HG02588 (cell line): ENCODE results near the gene DCAF5.
A peak's percentile ranks its signal among the peaks of the same experiment; 100 is the strongest.
"Not testable (repeated sequence)": the region's sequence is repeated elsewhere in the genome, so short reads cannot be mapped to it uniquely, and the experiment has no call there.

Source experiments
- ATAC-seq: cut with Tn5 transposase; IDR thresholded peaks from one replicate; pipeline ENCODE4 v1.9.1; 2021; ENCODE audit warnings: mild to moderate bottlenecking, moderate library complexity; ENCODE audit not compliant: unreplicated experiment

The DCAF5 gene, protein sequence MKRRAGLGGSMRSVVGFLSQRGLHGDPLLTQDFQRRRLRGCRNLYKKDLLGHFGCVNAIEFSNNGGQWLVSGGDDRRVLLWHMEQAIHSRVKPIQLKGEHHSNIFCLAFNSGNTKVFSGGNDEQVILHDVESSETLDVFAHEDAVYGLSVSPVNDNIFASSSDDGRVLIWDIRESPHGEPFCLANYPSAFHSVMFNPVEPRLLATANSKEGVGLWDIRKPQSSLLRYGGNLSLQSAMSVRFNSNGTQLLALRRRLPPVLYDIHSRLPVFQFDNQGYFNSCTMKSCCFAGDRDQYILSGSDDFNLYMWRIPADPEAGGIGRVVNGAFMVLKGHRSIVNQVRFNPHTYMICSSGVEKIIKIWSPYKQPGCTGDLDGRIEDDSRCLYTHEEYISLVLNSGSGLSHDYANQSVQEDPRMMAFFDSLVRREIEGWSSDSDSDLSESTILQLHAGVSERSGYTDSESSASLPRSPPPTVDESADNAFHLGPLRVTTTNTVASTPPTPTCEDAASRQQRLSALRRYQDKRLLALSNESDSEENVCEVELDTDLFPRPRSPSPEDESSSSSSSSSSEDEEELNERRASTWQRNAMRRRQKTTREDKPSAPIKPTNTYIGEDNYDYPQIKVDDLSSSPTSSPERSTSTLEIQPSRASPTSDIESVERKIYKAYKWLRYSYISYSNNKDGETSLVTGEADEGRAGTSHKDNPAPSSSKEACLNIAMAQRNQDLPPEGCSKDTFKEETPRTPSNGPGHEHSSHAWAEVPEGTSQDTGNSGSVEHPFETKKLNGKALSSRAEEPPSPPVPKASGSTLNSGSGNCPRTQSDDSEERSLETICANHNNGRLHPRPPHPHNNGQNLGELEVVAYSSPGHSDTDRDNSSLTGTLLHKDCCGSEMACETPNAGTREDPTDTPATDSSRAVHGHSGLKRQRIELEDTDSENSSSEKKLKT

GRCh38 chr14:69152902-69153151 is at the start of gene DCAF5:
TSS of gene DCAF5 (minus strand) at chr14:69153119. CDS start at chr14:69152978, 141 bp downstream.
- no peak for ATAC-seq

DNA sequence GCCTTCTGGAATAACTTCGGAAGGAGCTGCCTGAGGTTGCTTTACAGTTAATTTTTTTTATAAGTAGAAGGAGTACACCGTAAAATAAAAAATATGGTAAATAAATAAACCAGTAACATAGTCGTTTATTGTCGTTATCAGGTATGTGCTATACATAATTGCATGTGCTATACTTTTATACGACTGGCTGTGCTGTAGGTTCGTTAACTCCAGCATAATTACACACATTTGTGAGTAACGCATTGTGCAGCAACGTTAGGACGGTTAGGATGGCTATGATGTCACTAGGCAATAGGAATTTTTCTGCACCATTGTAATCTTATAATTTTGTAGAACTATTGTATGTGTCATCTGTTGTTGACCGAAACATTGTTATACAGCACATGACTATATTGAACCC is 46.9 kb upstream of the DCAF5 start:
- ATAC-seq, result no peak

DNA sequence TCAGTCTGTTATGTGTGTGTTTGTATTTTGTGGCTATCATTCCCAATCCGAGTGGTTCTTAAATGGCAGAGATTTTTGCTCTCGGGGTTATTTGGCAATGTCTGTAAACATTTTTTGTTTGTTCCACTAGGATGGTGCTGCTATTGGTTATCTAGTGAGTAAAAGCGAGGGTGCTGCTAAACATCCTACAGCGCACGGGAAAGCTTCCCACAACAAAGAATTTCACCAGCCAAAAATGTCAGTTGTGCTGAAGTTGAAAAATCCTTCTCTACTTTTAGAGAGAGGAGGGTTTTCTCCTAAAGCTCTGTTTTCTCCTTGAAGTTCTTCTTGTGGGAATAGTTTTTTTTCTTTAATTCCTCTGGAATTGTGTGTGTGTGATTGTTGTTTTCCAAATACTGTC is 40.8 kb upstream of the DCAF5 start:
- ATAC-seq, result no peak

- peak; percentile 84 for ATAC-seq
These were observed 38.6 kb upstream of the DCAF5 start, which contains the start of gene EXD2 for GRCh38 chr14:69191340-69192111. TSS of gene EXD2 (plus strand) at chr14:69191498. CDS start at chr14:69209471, 17,973 bp downstream.

- ATAC-seq, result no peak
These were observed 37.3 kb upstream of the DCAF5 start for GRCh38 chr14:69190191-69190590.

- ATAC-seq, result no peak
These were observed 30.8 kb upstream of the DCAF5 start for GRCh38 chr14:69183735-69184134.

DNA sequence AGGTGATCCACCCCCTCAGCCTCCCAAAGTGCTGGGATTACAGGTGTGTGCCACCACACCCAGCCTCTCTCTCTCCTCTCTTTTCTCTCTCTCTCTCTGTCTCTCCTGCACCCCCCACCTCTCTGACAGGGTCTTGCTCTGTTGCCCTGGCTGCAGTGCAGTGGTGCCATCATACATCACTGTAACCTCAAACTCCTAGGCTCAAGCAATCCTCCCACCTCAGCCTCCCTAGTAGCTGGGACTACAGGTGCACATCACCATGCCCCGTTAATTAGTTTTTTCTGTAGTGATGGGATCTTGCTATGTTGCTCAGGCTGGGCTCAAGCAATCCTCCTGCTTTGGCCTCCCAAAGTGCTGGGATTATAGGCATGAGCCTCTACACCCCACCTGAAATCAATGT is 29.7 kb upstream of the DCAF5 start:
- not testable (repeated sequence) for ATAC-seq

- ATAC-seq, result no peak
These were observed 28.6 kb upstream of the DCAF5 start for GRCh38 chr14:69181491-69181890.

DNA sequence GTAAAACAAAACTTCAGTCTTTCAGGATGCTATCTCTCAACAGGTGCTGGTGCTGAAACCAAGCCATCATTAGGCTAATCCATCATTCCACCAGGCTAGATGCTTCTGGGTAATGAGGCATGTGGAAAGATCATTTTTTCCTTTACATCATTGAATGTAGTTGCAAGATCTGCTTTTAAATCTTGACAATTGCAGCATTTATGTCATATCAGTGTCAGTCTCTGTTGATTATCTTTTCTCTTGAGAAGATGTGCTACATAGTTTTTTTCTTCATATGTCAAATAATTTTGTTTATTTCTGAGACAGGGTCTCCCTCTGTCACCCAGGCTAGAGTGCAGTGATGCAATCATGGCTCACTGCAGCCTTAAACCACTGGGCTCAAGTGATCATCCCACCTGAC is 22.2 kb upstream of the DCAF5 start:
- no peak for ATAC-seq

- ATAC-seq, result no peak
These were observed 18.6 kb upstream of the DCAF5 start for GRCh38 chr14:69171569-69171968.

GRCh38 chr14:69170839-69171238 is 17.9 kb upstream of the DCAF5 start:
- ATAC-seq, result no peak

GRCh38 chr14:69165787-69166186 is 12.9 kb upstream of the DCAF5 start:
- not testable (repeated sequence) for ATAC-seq

- ATAC-seq, result no peak
These were observed 8.7 kb upstream of the DCAF5 start for GRCh38 chr14:69161590-69161989.

DNA sequence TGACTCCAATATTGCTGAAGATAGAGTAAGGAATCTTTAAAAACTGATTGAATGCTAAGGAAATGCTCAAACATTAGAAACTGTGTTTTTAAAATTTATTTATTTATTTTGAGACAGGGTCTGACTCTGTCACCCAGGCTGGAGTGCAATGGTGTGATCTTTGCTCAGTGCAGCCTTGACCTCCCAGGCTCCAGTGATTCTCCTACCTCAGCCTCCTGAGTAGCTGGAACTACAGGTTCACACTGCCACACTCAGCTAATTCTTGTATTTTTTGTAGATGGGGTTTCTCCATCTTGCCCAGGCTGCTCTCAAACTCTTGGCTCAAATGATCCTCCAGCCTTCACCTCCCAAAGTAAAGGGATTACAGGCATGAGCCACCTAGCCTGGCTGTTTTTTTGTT is 3.3 kb upstream of the DCAF5 start:
- no peak for ATAC-seq

- ATAC-seq, result no peak
These were observed 1.9 kb upstream of the DCAF5 start for GRCh38 chr14:69154779-69155178.

- no peak for ATAC-seq
These were observed 953 bp upstream of the DCAF5 start for GRCh38 chr14:69153873-69154270.

DNA sequence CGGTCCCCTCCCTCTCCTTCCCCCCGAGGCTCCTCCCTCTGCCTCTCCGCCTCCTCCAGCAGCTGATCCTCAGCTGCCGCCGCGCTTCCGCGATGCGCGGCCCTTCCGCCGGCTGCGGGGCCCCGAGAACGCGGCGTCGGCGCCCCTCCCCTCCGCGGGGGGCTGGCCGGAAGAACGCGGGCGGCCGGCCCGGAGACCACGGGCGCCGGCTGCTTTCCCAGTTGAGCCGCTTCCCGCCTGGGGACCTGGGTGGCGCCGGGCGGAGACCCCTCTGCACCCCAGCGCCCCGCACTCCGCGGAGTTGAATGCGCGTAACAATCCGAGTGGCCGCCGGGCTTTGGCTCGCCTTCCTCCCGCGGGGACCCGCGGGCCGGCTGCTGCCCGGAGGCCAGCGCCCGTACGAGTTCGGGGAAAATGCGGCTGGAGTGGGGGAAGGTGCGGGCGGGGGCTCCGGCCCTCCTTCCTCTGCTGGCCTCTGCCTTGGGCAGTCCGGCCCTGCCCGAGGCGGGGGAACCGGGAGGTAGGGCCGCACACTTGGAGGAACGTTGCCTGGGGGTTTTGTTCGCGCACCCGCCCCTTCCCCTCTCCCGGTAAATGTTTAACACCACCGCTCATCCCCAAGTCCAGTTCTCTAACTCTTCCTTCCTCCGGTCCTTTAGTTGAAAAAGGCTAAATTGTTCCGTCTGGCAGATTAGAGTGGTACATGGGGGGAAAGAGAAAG is 393 bp upstream of the DCAF5 start:
- ATAC-seq, result peak; percentile 85

GRCh38 chr14:69152181-69152901 is 578 bp downstream of the DCAF5 start:
- no peak for ATAC-seq

GRCh38 chr14:69151458-69152180 is 1.3 kb downstream of the DCAF5 start:
- ATAC-seq, result peak; percentile 42
